Neural cell (in vitro differentiated cells): Measurements from ENCODE around the gene ERC2. TPM values are rescaled to one million over a fixed set of nuclear protein-coding genes. Genes with fewer than 3 reads are reported as not detected.

Source experiments
- H2AFZ ChIP-seq: fragments of 200-600, 300-800 bp; sonication (generic), shearing (Covaris generic); 2 replicates; pipeline ENCODE4 v1.6.0; 2014; ENCODE audit warnings: low read depth, mild to moderate bottlenecking, antibody characterized with exemption, low read length, moderate library complexity
- H3F3A ChIP-seq: fragments of 200-600 bp; shearing (Covaris generic); 2 replicates; pipeline ENCODE4 v1.6.1; 2016; ENCODE audit warnings: mild to moderate bottlenecking, moderate library complexity, mixed read lengths, antibody characterized with exemption, low read length; ENCODE audit not compliant: insufficient read depth, poor library complexity, severe bottlenecking
- H3K27ac ChIP-seq: fragments of 200-600, 300-800 bp; sonication (generic), shearing (Covaris generic); 2 replicates; pipeline ENCODE4 v1.5.1; 2014; ENCODE audit warnings: mild to moderate bottlenecking, low read length, moderate library complexity
- H3K27me3 ChIP-seq: fragments of 300-800, 200-600 bp; sonication (generic), shearing (Covaris generic); 2 replicates; pipeline ENCODE4 v1.6.0; 2014; ENCODE audit warnings: mild to moderate bottlenecking, low read depth, low read length, moderate library complexity; ENCODE audit not compliant: insufficient read depth
- H3K36me3 ChIP-seq: fragments of 300-800, 200-600 bp; sonication (generic), shearing (Covaris generic); 2 replicates; pipeline ENCODE4 v1.5.1; 2014; ENCODE audit warnings: mild to moderate bottlenecking, antibody characterized with exemption, low read length, moderate library complexity; ENCODE audit not compliant: insufficient read depth
- H3K4me2 ChIP-seq: fragments of 300-800, 200-600 bp; sonication (generic), shearing (Covaris generic); 2 replicates; pipeline ENCODE4 v1.6.0; 2014; ENCODE audit warnings: mild to moderate bottlenecking, low read length
- H3K4me3 ChIP-seq: fragments of 300-800, 200-600 bp; sonication (generic), shearing (Covaris generic); 2 replicates; pipeline ENCODE4 v1.5.1; 2014; ENCODE audit warnings: mild to moderate bottlenecking, low read length, moderate library complexity
- H3K79me2 ChIP-seq: fragments of 200-600 bp; shearing (Covaris generic); replicated peaks from 2 replicates; pipeline ENCODE4 v1.6.0; 2014; ENCODE audit warnings: mild to moderate bottlenecking, low read length, moderate library complexity; ENCODE audit not compliant: insufficient read depth
- H3K9ac ChIP-seq: fragments of 300-800, 200-600 bp; sonication (generic), shearing (Covaris generic); 2 replicates; pipeline ENCODE4 v1.6.1; 2016; ENCODE audit warnings: mild to moderate bottlenecking, low read length, mixed read lengths
- H3K9me2 ChIP-seq: fragments of 200-600 bp; shearing (Covaris generic); 2 replicates; pipeline ENCODE4 v1.6.1; 2016; ENCODE audit warnings: mild to moderate bottlenecking, low read length, mixed read lengths; ENCODE audit not compliant: insufficient read depth
- H3K9me3 ChIP-seq: fragments of 200-600, 300-800 bp; sonication (generic), shearing (Covaris generic); 2 replicates; pipeline ENCODE4 v1.6.1; 2016; ENCODE audit warnings: mild to moderate bottlenecking, mixed run types, low read length, moderate library complexity, mixed read lengths
- H4K20me1 ChIP-seq: fragments of 200-600 bp; shearing (Covaris generic); 2 replicates; pipeline ENCODE4 v1.6.1; 2016; ENCODE audit warnings: mild to moderate bottlenecking, mixed run types; ENCODE audit not compliant: insufficient read depth
- EP300 ChIP-seq: fragments of 450-650 bp; conservative IDR thresholded peaks from 2 replicates; pipeline ENCODE4 v1.6.1; 2014; ENCODE audit warnings: antibody characterized with exemption, mild to moderate bottlenecking, moderate library complexity; ENCODE audit not compliant: poor library complexity, severe bottlenecking
- EZH2 ChIP-seq: fragments of 200-600, 300-800 bp; shearing (Covaris generic), sonication (generic); IDR thresholded peaks from 2 replicates; pipeline ENCODE4 v1.6.1; 2014; ENCODE audit warnings: antibody characterized with exemption, low read length, borderline replicate concordance, mild to moderate bottlenecking; ENCODE audit not compliant: insufficient read depth, poor library complexity, severe bottlenecking
- MXI1 ChIP-seq: fragments of 450-650 bp; conservative IDR thresholded peaks from 2 replicates; pipeline ENCODE4 v1.6.1; 2014; ENCODE audit warnings: antibody characterized with exemption, mild to moderate bottlenecking; ENCODE audit not compliant: poor library complexity, severe bottlenecking
- POLR2AphosphoS5 ChIP-seq: IDR thresholded peaks from 2 replicates; pipeline ENCODE4 v1.6.1; 2012
- RAD21 ChIP-seq: fragments of 450-650 bp; conservative IDR thresholded peaks from 2 replicates; pipeline ENCODE4 v1.6.1; 2014; ENCODE audit warnings: antibody characterized with exemption, mild to moderate bottlenecking, moderate library complexity
- REST ChIP-seq: IDR thresholded peaks from 2 replicates; pipeline ENCODE4 v1.6.1; 2012; ENCODE audit warnings: borderline replicate concordance
- SMC3 ChIP-seq: fragments of 450-650 bp; conservative IDR thresholded peaks from 2 replicates; pipeline ENCODE4 v1.6.1; 2014; ENCODE audit warnings: antibody characterized with exemption, mild to moderate bottlenecking, moderate library complexity; ENCODE audit not compliant: poor library complexity
- TAF1 ChIP-seq: IDR thresholded peaks from 2 replicates; pipeline ENCODE4 v1.6.1; 2012; ENCODE audit warnings: low read depth
- polyA plus RNA-seq: library from polyadenylated mRNA; depleted of rRNA; stranded (reverse); fragments of >200 nt; gene quantifications from 2 replicates; pipeline ENCODE4 v1.2.3, GENCODE V29; 2014
- TF ChIP-seq, protein P1 (sequence below): fragments of 450-650 bp; IDR thresholded peaks from 2 replicates; pipeline ENCODE4 v1.5.1; 2014; ENCODE audit warnings: antibody characterized with exemption, mild to moderate bottlenecking, moderate library complexity; ENCODE audit not compliant: poor library complexity, severe bottlenecking

Gene ERC2
- polyA plus RNA-seq, 1 donor from 2014 or later: 60.4 TPM

GRCh38 chr3:55534876-55535275, 933.4 kb downstream of the ERC2 start:
- H3K4me2 ChIP-seq: no peak overlapping the region
- no peaks in the 10 kb centered on the region for H3K79me2 ChIP-seq
- no peaks in the 10 kb centered on the region for H3K9me3 ChIP-seq
- H4K20me1 ChIP-seq: no peaks in the 10 kb centered on the region
- H3K27ac ChIP-seq: no peak overlapping the region
- no peaks in the 10 kb centered on the region for H3F3A ChIP-seq
- no peak overlapping the region for H3K9ac ChIP-seq
- H3K36me3 ChIP-seq: no peaks in the 10 kb centered on the region
- H3K4me3 ChIP-seq: no peak overlapping the region
- H3K9me2 ChIP-seq: no peaks in the 10 kb centered on the region
- no peaks in the 10 kb centered on the region for H3K27me3 ChIP-seq
- no peak overlapping the region for H2AFZ ChIP-seq
- TF ChIP-seq RAD21: no peak
- no peak for TF ChIP-seq EP300
- no peak for TF ChIP-seq REST
- no peak for TF ChIP-seq MXI1
- TF ChIP-seq POLR2AphosphoS5: no peak
- TF ChIP-seq, protein P1, sequence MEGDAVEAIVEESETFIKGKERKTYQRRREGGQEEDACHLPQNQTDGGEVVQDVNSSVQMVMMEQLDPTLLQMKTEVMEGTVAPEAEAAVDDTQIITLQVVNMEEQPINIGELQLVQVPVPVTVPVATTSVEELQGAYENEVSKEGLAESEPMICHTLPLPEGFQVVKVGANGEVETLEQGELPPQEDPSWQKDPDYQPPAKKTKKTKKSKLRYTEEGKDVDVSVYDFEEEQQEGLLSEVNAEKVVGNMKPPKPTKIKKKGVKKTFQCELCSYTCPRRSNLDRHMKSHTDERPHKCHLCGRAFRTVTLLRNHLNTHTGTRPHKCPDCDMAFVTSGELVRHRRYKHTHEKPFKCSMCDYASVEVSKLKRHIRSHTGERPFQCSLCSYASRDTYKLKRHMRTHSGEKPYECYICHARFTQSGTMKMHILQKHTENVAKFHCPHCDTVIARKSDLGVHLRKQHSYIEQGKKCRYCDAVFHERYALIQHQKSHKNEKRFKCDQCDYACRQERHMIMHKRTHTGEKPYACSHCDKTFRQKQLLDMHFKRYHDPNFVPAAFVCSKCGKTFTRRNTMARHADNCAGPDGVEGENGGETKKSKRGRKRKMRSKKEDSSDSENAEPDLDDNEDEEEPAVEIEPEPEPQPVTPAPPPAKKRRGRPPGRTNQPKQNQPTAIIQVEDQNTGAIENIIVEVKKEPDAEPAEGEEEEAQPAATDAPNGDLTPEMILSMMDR: no peak
- no peak for TF ChIP-seq SMC3
- no peak for TF ChIP-seq EZH2
- TF ChIP-seq TAF1: no peak

GRCh38 chr3:55532806-55533205, 935.5 kb downstream of the ERC2 start:
- H3K27ac ChIP-seq: no peak overlapping the region
- H3K9me2 ChIP-seq: no peaks in the 10 kb centered on the region
- H2AFZ ChIP-seq: no peak overlapping the region
- H3K9me3 ChIP-seq: no peaks in the 10 kb centered on the region
- H4K20me1 ChIP-seq: no peaks in the 10 kb centered on the region
- H3K9ac ChIP-seq: no peak overlapping the region
- no peak overlapping the region for H3K4me3 ChIP-seq
- H3K4me2 ChIP-seq: no peak overlapping the region
- no peaks in the 10 kb centered on the region for H3K27me3 ChIP-seq
- TF ChIP-seq SMC3 (no peak), MXI1 (no peak), TAF1 (no peak), REST (no peak), RAD21 (no peak), POLR2AphosphoS5 (no peak), EZH2 (no peak), EP300 (no peak)
- TF ChIP-seq, protein P1: no peak
- no peaks in the 10 kb centered on the region for H3F3A ChIP-seq
- no peaks in the 10 kb centered on the region for H3K79me2 ChIP-seq
- H3K36me3 ChIP-seq: no peaks in the 10 kb centered on the region
